KBM-7 (cell line): ENCODE data around the gene LAMB3.

Source experiments
- DNase-seq: peaks from one replicate; pipeline ENCODE4 v3.0.0-alpha.2; 2015
- in situ Hi-C: fragments of 300-500 bp; cut with MboI; formaldehyde crosslinking; loops from 2 replicates; pipeline ENCODE4 v1.14.3; 2020; ENCODE audit warnings: low sequenced_read_pairs, low pct_unique_long_range_greater_than_20kb, mixed read lengths

The LAMB3 gene

DNA sequence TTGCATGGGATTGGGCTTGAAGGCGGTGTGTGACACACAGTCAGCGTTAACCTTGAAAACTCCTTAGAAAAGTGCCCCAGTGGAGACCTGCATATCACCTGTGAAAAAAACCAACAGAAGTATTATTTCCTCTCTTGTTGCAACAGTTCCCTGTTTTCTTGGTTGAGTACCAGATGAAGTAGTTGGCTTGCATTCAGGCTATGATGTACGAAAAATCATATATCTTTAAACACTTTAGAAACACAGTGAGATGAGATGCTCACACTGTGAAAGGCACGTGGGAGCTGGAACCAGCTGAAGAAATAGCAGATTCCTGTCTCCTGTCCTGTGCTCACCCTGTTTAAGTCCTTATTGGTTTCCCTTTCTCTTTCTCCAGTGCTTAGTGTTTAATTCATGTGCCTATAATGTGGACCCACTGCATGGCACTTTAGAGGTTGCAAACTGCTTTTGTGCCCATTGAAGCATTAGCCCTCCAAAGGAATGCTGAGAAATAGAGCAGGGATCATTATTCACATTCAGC is 65.9 kb downstream of the LAMB3 start:
- in situ Hi-C loops = loop anchor here (25.0 kb wide), 1 partner anchor 101 kb away; the partner anchor contains the start of gene G0S2
- no peak for DNase-seq

DNA sequence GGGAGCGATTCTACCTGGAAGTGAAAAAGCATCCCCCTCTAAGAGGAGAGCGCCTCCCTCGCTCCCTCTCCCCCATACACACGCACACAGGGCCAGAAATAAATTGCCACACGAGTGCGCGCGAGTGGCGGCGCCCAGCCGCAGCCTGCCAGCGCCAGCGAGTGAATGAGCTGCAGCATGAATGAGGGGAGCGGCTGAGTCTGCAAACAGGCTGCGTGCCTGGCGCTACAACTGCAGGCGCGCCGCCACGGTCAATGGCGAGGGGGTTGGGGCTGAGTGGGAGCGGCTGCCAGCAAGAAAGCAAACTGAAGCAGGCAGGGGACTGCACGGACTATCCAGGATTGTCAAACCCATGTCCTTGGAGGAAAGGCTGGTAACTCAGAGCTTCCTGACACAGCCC is 66.6 kb downstream of the LAMB3 start:
- in situ Hi-C loops = loop anchor here (25.0 kb wide), 1 partner anchor 102 kb away; the partner anchor contains the start of gene G0S2
- DNase-seq = no peak

GRCh38 chr1:209585197-209585596 is 67.0 kb downstream of the LAMB3 start:
- DNase-seq = no peak

GRCh38 chr1:209584231-209584672 is 68.0 kb downstream of the LAMB3 start:
- in situ Hi-C loops = loop anchor here (25.0 kb wide), 1 partner anchor 103 kb away; the partner anchor contains the start of gene G0S2
- no peak for DNase-seq

More at GRCh38 chr1:209585197-209585596, 67.0 kb downstream of the LAMB3 start:
- in situ Hi-C loops = loop anchor here (25.0 kb wide), 1 partner anchor 102 kb away; the partner anchor contains the start of gene G0S2

DNA sequence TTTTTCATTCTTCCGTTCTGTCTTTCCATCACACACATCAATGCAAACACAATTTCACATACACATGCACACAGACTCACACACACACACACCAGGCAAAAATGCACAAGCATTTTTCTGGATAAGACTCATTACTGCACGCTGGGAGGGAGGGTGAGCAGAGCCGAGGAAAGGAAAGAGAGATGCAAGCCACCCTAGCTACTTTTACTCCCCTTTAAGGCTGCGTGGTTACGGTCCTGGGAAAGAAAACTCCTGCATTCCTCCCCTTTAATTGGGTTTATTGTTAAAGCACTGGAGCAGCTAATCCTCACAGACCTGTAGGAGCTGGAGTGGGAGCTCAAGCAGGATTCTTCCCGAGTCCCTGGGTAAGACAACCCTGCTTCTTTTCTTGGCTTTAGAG is 68.8 kb downstream of the LAMB3 start, which contains the start of gene CAMK1G:
CAMK1G (plus strand) TSS at position 307 of the 400 bp plus-strand sequence. CDS start 11,270 bp downstream, outside the sequence.
- in situ Hi-C loops = loop anchor here (25.0 kb wide), 1 partner anchor 104 kb away; the partner anchor contains the start of gene G0S2

GRCh38 chr1:209580577-209580976 is 71.6 kb downstream of the LAMB3 start:
- in situ Hi-C loops = loop anchor here (25.0 kb wide), 1 partner anchor 107 kb away; the partner anchor contains the start of gene G0S2
- no peak for DNase-seq

More for the DNA sequence above, 68.8 kb downstream of the LAMB3 start, which contains the start of gene CAMK1G:
- no peak for DNase-seq

- in situ Hi-C loops = loop anchor here (25.0 kb wide), 1 partner anchor 110 kb away; the partner anchor contains the start of gene G0S2
- no peak for DNase-seq
These were observed 74.9 kb downstream of the LAMB3 start for GRCh38 chr1:209577346-209577745.

DNA sequence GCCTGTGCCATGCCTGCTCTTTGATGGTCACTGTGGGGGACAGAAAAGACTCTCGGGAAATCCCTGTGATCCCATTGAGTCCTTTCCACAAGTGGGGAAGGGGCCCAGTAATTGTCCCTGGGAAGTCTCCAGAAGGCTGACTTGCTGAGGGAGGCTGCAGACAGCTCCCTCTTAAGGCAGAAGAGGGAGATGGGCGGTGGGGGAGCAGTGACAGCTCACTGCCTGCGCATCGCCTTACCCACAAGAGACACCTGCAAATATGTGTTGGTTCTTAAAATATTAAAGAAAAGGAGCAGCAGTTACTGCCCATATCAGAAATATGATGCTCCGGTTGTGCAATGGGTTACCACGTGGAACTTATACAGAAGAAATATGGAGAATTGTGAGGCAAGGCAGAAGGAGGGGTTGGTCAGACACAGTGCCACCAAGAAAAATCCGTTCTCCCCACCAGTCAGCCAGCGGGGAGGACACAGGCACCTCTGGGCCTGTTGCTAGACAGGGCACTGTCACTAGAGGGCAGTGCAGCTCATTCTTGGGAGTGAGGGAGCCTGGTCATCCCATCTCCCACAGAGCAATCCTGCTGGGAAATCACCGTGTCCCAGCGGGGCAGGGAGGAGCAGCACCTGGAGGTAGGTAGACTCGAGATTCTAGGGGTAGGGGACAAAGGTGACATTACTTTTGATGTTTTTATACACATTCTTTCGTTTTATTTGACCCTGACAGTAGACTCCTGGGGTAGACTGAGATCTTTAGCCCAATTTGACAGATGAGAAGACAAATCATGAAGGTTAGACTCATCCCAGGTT is 75.6 kb downstream of the LAMB3 start:
- peak; percentile 55 for DNase-seq
- in situ Hi-C loops = loop anchor here (25.0 kb wide), 1 partner anchor 111 kb away; the partner anchor contains the start of gene G0S2

- no peak for DNase-seq
- in situ Hi-C loops = no loop called here
These were observed 81.5 kb downstream of the LAMB3 start for GRCh38 chr1:209570743-209571142.

- DNase-seq = peak; percentile 65
- in situ Hi-C loops = no loop called here
These were observed 82.6 kb downstream of the LAMB3 start for GRCh38 chr1:209569455-209570207.

GRCh38 chr1:209567698-209568175 is 84.5 kb downstream of the LAMB3 start:
- no peak for DNase-seq

DNA sequence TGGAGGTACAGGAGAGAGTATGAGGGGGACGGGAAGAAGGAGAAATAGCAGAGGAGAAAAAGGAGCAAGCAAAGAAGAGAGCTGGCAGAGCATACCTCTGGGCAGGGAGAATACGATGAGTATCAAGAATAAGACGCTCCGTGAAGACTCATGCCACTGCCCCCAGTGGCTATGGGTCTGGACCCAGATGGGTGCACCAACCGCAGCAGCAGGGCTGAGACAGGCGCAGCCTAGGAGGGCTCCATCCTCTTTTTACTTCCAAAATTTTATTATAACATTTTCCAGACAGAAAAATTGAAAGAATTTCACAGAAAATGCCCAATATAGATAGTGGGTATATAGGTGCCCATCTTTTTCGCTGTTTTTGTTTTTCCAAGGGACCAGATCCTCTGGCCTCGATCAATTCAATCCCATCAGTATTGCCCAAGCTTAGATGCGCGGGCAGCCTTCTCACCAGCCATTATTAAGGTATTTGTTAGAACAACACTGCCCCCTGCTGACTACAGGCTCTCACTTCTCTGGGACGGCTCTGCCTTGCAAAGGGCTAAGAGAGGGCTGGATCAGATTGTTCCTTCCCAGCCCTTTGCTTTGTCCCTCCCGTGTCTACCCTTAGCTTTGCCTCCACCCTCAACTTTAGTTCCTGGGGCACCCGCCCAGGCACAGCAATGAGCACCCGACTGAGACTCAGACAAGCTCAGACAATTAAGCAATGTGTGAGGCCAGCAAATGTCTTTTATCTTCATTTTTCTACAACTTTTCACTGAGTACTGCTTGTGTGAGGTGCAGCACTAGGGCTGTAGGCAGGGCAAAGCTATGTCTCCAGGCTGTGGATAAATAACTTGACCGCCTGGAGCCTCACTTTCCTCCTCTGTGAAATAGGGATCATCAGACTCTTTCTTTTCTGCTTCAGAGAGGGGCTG is 86.2 kb downstream of the LAMB3 start:
- peak; percentile 73 for DNase-seq
- in situ Hi-C loops = no loop called here

More at GRCh38 chr1:209567698-209568175, 84.5 kb downstream of the LAMB3 start:
- in situ Hi-C loops = no loop called here
